IgD-negative memory B cell (primary cell): ENCODE results near the gene DELE1. TPM values are rescaled to one million over a fixed set of nuclear protein-coding genes. Genes with fewer than 3 reads are reported as not detected.

Experiments
- H3K27ac Mint-ChIP-seq, 3 donors: one replicate each; pipeline ENCODE4 v1.8.0; 2020 to 2022; ENCODE audit warnings: mild to moderate bottlenecking in 3 of 3, mixed read lengths in 3 of 3, moderate library complexity in 1 of 3
- H3K27me3 Mint-ChIP-seq: one replicate; pipeline ENCODE4 v1.8.0; 2021; ENCODE audit warnings: mixed read lengths
- H3K36me3 Mint-ChIP-seq: one replicate; pipeline ENCODE4 v1.8.0; 2020; ENCODE audit warnings: mild to moderate bottlenecking, mixed read lengths
- H3K4me1 Mint-ChIP-seq, 3 donors: one replicate each; pipeline ENCODE4 v1.8.0; 2020 to 2022; ENCODE audit warnings: mixed read lengths in 3 of 3, mild to moderate bottlenecking in 1 of 3
- H3K4me3 Mint-ChIP-seq, 4 donors: one replicate each; pipeline ENCODE4 v1.8.0; 2020 to 2022; ENCODE audit warnings: mild to moderate bottlenecking in 4 of 4, mixed read lengths in 4 of 4, moderate library complexity in 3 of 4
- H3K9me3 Mint-ChIP-seq, 3 donors: one replicate each; pipeline ENCODE4 v1.8.0; 2020 to 2021; ENCODE audit warnings: mixed read lengths in 3 of 3, mild to moderate bottlenecking in 1 of 3
- polyA plus RNA-seq: library from polyadenylated mRNA; unstranded; fragments of 300-500 nt; fragmentation: Illumina TruSeq; gene quantifications from one replicate; pipeline ENCODE4 v1.2.3, GENCODE V29; 2021

The DELE1 gene
- polyA plus RNA-seq, 1 donor from 2014 or later, result 32.3 TPM

DNA sequence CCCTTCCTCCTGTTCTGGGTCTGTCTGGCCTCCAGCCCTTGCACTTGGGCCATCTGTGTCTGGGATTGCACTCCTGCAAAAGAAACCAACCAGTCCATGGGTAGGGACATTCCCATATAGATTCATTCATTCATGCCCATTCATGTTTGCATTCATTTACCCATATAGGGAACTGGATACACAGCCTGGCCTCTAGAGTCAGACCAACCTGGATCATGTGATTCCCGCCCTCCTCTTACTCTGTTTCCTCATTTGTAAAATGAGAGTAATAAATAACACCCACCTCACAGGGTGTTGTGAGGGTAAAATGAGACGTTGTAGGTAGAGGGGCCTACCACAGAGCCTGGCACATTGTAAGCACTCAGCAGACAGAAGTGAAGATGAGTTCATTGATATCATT, 25.8 kb downstream of the DELE1 start:
- no peaks in the 10 kb centered on the region for H3K9me3 Mint-ChIP-seq
- H3K4me1 Mint-ChIP-seq, result peaks cover 1 to 11% (median 4%) of the 10 kb centered on the region in 3 donors
- no peak overlapping the region for H3K27ac Mint-ChIP-seq
- H3K27me3 Mint-ChIP-seq, result no peaks in the 10 kb centered on the region
- H3K36me3 Mint-ChIP-seq, result no peaks in the 10 kb centered on the region
- no peak overlapping the region for H3K4me3 Mint-ChIP-seq

GRCh38 chr5:141950207-141951005, 26.7 kb downstream of the DELE1 start:
- H3K36me3 Mint-ChIP-seq, result no peaks in the 10 kb centered on the region
- no peaks in the 10 kb centered on the region for H3K27me3 Mint-ChIP-seq
- no peak overlapping the region for H3K27ac Mint-ChIP-seq
- H3K9me3 Mint-ChIP-seq, result no peaks in the 10 kb centered on the region
- H3K4me3 Mint-ChIP-seq, result no peak overlapping the region
- peaks cover 3 to 11% (median 4%) of the 10 kb centered on the region in 3 donors for H3K4me1 Mint-ChIP-seq

GRCh38 chr5:141951332-141951781, 27.7 kb downstream of the DELE1 start:
- no peak overlapping the region for H3K4me3 Mint-ChIP-seq
- H3K36me3 Mint-ChIP-seq, result peaks cover under 1% of the 10 kb centered on the region
- no peak overlapping the region for H3K27ac Mint-ChIP-seq
- H3K27me3 Mint-ChIP-seq, result no peaks in the 10 kb centered on the region
- no peaks in the 10 kb centered on the region for H3K9me3 Mint-ChIP-seq
- H3K4me1 Mint-ChIP-seq, result peaks cover 3 to 11% (median 4%) of the 10 kb centered on the region in 3 donors

DNA sequence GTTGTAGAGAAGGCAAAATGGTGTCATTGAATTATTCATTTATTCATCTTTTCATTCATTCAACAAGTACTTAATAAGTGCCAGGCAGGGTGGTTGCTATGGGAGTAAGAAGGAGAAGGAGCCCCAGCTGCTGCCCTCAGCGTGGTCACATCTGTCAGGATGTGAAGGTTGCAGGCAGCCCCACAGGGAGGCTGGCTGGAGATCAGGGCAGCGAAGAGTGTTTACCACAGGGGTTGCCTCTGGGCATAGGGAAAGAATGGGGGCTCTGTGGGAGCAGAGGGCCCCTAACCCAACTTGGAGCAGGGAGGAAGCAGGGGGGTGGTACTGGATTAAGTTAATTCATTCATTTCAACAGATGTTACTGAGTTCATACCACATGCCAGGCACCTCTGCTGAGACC, 28.3 kb downstream of the DELE1 start:
- Mint-ChIP-seq H3K36me3 (peaks cover 1% of the 10 kb centered on the region), H3K9me3 (no peaks in the 10 kb centered on the region), H3K4me1 (peaks cover 3 to 11% (median 4%) of the 10 kb centered on the region in 3 donors), H3K27me3 (no peaks in the 10 kb centered on the region), H3K4me3 (no peak overlapping the region), H3K27ac (no peak overlapping the region)

GRCh38 chr5:141954194-141954593, 30.5 kb downstream of the DELE1 start:
- Mint-ChIP-seq H3K4me3 (no peak overlapping the region), H3K36me3 (peaks cover 1% of the 10 kb centered on the region), H3K4me1 (peaks cover 5 to 11% (median 8%) of the 10 kb centered on the region in 3 donors), H3K9me3 (no peaks in the 10 kb centered on the region), H3K27me3 (no peaks in the 10 kb centered on the region), H3K27ac (peak overlapping the region in 2 of 3 donors; percentile 42 to 57)

DNA sequence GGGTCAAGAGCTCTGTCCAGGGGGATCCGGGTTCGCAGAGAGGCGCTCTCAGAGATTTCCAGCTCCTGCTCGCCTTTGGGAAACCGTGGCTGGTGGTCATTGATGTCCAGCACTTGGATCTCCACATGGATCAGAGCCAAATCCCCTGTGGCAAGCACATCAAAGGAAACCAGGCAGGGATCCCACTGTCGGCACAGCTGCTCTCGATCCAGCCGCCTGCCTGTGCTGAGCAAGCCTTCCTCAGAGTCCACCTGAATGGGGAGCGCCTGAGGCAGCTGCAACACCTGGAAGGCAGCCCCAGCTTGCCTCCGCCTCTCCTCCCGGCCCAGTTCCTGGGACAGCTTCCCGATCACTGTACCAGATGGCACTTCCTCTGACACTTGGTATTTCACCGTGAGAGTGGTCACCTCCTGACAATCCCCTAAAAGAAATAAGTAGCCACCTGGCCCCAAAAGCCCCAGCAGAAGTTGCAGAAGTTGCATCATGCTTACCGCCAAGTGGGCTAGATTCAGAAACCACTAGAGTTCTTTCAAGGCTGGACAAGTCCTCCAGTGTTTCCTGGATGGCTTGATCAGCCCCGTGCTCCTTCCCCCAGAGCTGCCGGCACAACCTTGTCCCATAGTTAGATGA, 33.8 kb downstream of the DELE1 start:
- H3K27me3 Mint-ChIP-seq, result no peaks in the 10 kb centered on the region
- peaks cover 11 to 13% (median 11%) of the 10 kb centered on the region in 3 donors for H3K4me1 Mint-ChIP-seq
- H3K36me3 Mint-ChIP-seq, result peaks cover 1% of the 10 kb centered on the region
- H3K9me3 Mint-ChIP-seq, result no peaks in the 10 kb centered on the region
- no peak overlapping the region for H3K4me3 Mint-ChIP-seq
- H3K27ac Mint-ChIP-seq, result no peak overlapping the region

DNA sequence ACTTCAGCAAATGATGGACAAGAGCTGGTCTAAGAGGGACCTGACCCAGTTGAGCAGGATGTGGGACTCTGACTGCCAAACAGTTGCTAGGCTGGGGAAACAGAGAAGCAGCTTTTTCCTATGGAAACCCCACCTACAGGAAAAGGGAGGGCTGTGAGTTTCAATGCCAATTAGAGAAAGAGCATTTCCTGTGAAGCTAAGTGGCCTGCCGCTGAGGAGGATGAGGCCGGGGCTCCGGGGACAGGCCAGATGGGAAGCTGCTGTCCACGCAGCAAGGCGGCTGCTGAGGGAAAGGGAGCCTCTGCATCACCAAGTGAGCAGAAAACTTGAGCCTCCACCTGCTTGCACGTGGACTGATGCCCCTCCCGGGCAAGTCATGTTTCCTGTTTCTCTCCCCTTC, 34.4 kb downstream of the DELE1 start, which contains the start of gene PCDH12:
Gene PCDH12 (minus strand): TSS at position 90 of the 400 bp plus-strand sequence. CDS start 351 bp downstream, outside the sequence.
- H3K36me3 Mint-ChIP-seq, result peaks cover 1% of the 10 kb centered on the region
- no peaks in the 10 kb centered on the region for H3K27me3 Mint-ChIP-seq
- no peak within 1 kb of the TSS for H3K27ac Mint-ChIP-seq
- no peaks in the 10 kb centered on the region for H3K9me3 Mint-ChIP-seq
- peaks cover 11 to 13% (median 11%) of the 10 kb centered on the region in 3 donors for H3K4me1 Mint-ChIP-seq
- no peak within 1 kb of the TSS for H3K4me3 Mint-ChIP-seq

GRCh38 chr5:141958546-141959172, 35.0 kb downstream of the DELE1 start:
- no peak overlapping the region for H3K27ac Mint-ChIP-seq
- no peak overlapping the region for H3K4me3 Mint-ChIP-seq
- no peaks in the 10 kb centered on the region for H3K27me3 Mint-ChIP-seq
- H3K4me1 Mint-ChIP-seq, result peaks cover 11 to 13% (median 11%) of the 10 kb centered on the region in 3 donors
- no peaks in the 10 kb centered on the region for H3K9me3 Mint-ChIP-seq
- peaks cover 1% of the 10 kb centered on the region for H3K36me3 Mint-ChIP-seq

GRCh38 chr5:141960018-141960417, 36.3 kb downstream of the DELE1 start:
- Mint-ChIP-seq H3K27me3 (no peaks in the 10 kb centered on the region), H3K9me3 (no peaks in the 10 kb centered on the region), H3K4me3 (no peak overlapping the region), H3K36me3 (peaks cover 1% of the 10 kb centered on the region), H3K4me1 (peaks cover 7 to 11% (median 8%) of the 10 kb centered on the region in 3 donors), H3K27ac (no peak overlapping the region)

DNA sequence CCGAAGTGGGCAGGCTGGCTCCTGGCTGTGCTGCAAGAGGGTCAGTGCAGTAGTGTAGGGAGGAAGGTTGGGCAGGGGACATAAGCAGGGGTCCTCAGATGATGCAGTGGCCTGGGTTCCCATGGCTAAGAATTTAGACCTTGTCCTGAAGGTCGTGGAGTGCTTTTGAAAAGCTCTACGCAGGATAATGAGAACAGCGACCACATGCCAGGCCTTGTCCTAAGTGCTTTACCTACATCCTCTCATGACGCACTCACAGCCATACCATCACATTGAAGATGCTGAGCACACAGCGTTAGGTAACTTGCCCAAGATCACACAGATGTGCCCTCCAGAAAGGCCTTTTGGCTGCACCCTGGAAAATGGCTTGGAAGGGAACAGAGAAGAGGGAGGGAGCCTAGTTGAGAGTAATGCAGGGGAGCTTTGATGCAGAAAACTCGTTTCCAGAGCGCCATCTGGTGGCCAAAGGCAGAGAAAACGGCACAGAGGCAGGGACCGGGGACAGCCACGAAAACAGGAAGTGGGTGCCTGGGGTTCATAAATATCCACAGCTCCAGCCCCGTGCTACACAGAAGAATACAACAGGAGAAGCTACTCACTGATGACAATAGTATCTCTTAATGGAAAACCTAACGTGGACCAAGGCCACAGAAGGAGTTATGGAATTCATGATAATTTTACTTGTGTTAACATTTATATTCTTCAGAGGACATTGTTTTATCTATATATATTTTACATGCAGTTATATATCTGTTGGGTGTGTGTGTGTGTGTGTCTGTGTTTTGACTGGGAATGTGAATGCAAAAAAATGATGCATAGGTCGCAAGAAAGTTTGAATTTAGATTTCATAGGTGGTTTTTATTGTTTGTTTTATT, 37.0 kb downstream of the DELE1 start:
- Mint-ChIP-seq H3K36me3 (peaks cover 1% of the 10 kb centered on the region), H3K27ac (peak overlapping the region in 2 of 3 donors; percentile 8 to 82), H3K4me1 (peaks cover 7 to 11% (median 8%) of the 10 kb centered on the region in 3 donors), H3K27me3 (no peaks in the 10 kb centered on the region), H3K9me3 (no peaks in the 10 kb centered on the region), H3K4me3 (peak overlapping the region in 2 of 4 donors; percentile 9 to 65)

- H3K9me3 Mint-ChIP-seq, result no peaks in the 10 kb centered on the region
- H3K27ac Mint-ChIP-seq, result no peak overlapping the region
- H3K4me3 Mint-ChIP-seq, result no peak overlapping the region
- H3K4me1 Mint-ChIP-seq, result peaks cover 7 to 11% (median 10%) of the 10 kb centered on the region in 3 donors
- H3K36me3 Mint-ChIP-seq, result no peaks in the 10 kb centered on the region
- H3K27me3 Mint-ChIP-seq, result no peaks in the 10 kb centered on the region
Observed at GRCh38 chr5:141961466-141961865, 37.8 kb downstream of the DELE1 start.

- Mint-ChIP-seq H3K36me3 (no peaks in the 10 kb centered on the region), H3K27me3 (no peaks in the 10 kb centered on the region), H3K4me1 (peaks cover 22 to 25% (median 23%) of the 10 kb centered on the region in 3 donors), H3K27ac (no peak overlapping the region), H3K4me3 (no peak overlapping the region), H3K9me3 (no peaks in the 10 kb centered on the region)
Observed at GRCh38 chr5:141963701-141964100, 40.0 kb downstream of the DELE1 start.

- no peak overlapping the region for H3K27ac Mint-ChIP-seq
Observed at GRCh38 chr5:141965071-141965470, 41.4 kb downstream of the DELE1 start.

GRCh38 chr5:141966275-141966962, 42.7 kb downstream of the DELE1 start:
- Mint-ChIP-seq H3K4me3 (peak overlapping the region in 2 of 4 donors; percentile 14 to 97), H3K27me3 (no peaks in the 10 kb centered on the region), H3K27ac (peak overlapping the region in 2 of 3 donors; percentile 20 to 29), H3K9me3 (no peaks in the 10 kb centered on the region), H3K4me1 (peaks cover 27 to 38% (median 33%) of the 10 kb centered on the region in 3 donors), H3K36me3 (no peaks in the 10 kb centered on the region)

More at GRCh38 chr5:141965071-141965470, 41.4 kb downstream of the DELE1 start:
- peaks cover 27 to 39% (median 32%) of the 10 kb centered on the region in 3 donors for H3K4me1 Mint-ChIP-seq
- H3K36me3 Mint-ChIP-seq, result no peaks in the 10 kb centered on the region
- no peaks in the 10 kb centered on the region for H3K27me3 Mint-ChIP-seq
- no peaks in the 10 kb centered on the region for H3K9me3 Mint-ChIP-seq
- H3K4me3 Mint-ChIP-seq, result no peak overlapping the region
